ENCODE measurements around the gene COMMD1.
"Not testable (repeated sequence)": the region's sequence is repeated elsewhere in the genome, so short reads cannot be mapped to it uniquely, and the experiment has no call there.

The COMMD1 gene

DNA sequence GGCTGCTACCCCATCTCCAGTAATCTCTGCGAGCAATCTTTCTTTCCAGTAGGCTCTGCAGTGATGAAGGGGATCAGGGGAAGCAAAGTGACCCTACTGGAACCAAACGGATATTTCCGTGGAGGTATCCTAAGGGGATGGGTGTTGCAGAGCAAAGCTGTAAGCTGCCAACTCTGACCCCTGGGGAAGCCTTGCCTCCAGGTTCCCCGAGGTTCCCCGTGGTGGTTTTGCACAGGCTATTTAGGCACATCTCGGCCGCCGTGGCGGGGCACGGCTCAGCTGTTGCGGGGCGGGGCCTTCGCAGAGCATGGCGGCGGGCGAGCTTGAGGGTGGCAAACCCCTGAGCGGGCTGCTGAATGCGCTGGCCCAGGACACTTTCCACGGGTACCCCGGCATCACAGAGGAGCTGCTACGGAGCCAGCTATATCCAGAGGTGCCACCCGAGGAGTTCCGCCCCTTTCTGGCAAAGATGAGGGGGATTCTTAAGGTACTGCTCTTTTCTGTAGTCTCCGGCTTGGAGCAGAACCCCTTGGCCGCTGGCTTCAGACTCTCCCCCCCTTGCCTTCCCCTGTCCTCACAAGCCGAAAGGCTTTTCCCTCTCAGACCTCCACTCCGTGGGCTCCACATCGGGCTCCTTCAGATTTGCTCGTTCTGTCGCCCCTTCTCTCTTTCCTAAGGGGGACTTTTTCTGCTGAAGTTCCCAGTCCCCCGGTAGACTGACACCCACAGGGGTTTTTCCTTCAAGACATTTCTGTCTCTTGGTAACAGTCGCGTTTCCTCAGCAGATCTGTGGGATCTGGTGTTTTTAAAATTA, at the start of gene COMMD1:
TSS of gene COMMD1 (plus strand) at position 303 of the 814 bp plus-strand sequence. CDS start at position 308, 5 bp downstream.
- peak; percentile 90 for DNase-seq

DNA sequence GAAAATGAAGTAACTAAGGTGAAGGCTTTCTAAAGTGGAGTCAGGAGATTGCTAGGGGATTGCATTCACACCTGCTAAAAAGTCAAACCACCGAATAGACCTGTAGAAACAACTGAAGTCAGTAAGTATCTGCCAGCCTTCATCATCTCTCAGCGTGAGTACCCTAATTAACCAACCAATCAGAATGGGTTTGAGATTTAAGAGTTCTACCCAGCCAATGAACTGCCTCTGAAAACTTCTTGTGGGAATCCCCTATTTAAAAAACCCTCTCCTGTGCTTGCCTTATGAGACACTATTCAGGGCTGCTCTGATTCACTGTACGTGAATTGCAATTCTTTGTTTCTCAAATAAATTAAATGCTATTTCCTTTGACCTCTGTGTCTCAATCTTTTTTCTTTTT, 48.2 kb upstream of the COMMD1 start:
- peak; percentile 24 for DNase-seq

DNA sequence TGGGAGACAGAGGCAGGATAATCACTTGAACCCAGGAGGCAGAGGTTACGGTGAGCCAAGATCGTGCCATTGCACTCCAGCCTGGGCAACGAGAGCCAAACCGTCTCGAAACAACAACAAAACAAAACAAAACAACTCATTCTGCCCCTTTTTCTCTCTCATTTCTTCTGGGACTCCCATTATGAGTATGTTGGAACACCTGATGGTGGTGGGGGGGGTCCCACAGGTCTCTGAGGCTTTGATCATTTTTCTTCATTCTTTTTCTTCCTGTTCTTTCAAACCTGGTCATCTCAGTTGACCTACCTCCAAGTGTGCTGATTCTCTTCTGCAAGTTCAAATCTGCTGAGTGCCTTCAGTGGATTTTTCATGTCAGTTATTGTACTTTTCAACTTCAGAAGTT, 43.4 kb upstream of the COMMD1 start:
- DNase-seq = no peak

DNA sequence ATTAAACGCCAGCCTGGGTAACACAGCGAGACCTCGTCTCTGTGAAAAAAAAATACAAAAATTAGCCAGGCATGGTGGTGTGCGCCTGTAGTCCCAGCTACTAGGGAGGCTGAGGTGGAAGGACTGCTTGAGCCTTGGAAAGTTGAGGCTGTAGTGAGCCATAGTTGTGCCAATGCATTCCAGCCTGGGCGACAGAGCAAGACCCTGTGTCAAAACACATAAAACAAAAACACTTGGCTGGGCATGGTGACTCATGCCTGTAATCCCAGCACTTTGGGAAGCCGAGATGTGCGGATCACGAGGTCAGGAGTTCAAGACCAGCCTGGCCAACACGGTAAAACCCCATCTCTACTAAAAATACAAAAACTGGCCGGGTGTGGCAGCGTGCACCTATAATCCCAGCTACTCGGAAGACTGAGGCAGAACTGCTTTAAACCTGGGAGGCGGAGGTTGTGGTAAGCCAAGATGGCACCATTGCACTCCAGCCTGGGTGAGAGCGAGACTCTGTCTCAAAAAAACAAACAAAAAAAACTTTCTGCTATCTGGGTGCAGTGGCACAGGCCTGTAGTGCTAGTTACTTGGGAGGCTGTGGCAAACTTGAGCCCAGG, 38.9 kb upstream of the COMMD1 start:
- DNase-seq = not testable (repeated sequence)

DNA sequence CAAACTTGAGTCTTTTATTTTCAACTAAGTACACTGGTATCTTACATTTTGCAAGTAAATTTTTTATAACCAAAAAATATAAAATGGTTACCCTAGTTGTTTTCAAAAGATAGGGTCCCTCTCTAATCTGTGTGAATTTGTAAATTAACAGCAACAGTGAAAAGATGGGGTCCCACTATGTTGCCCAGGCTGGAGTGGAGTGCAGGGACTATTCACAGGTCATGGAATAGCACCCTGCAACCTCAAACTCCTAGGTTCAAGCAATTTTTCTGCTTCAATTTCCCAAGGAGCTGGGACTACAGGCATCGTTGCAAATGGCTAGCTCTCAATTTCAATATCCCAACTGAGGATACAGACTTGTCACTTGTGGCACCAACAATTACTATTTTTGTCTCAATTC, 29.1 kb upstream of the COMMD1 start:
- DNase-seq = no peak

DNA sequence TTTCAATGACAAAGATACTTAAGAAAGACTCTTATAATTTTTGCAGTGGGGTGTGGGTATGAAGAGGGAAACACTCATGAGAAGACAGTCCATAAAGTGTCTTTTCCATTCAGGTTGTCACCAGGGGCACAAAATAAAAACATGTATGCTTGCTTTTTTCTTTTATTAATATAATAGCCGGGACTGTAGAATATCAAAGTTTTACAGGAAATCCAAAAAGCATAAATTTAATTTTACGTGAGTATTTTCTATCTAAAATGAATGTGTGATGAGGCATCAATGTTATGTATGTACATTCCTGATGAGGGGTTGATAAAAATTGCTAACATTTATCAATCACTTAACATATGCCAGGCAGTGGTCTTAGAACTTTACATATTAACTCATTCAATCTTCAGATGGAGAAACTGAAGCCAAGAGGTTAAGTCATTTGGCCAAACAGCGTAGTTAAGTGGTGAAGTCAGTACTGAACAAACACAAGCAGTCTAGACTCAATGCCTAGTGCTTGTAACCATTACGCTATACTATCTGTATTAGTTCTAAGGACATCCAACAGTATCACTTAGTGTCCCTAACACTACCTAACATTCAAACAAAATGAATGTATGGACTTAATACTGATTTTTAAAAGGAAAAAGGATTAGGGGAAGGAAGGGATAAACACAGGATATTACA, 27.8 kb upstream of the COMMD1 start:
- no peak for DNase-seq

DNA sequence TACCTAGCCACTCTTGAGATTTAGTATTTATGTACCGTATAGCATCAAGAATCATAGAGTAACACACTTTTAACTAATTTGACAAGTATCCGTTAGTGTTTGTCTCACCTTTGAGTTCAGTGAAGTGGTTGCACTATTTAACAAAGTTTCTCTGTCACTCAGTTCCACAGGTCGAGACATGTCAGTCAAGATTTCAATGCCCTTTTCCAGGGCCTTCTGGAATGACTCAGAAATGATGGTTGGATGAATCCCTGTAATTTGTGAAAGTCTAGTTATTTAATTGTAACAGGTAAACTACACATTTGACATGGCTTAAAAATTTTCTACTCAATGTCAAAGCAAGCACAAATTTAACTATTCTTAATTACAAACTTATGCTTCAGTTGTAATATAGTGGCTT, 26.7 kb upstream of the COMMD1 start:
- no peak for DNase-seq

DNA sequence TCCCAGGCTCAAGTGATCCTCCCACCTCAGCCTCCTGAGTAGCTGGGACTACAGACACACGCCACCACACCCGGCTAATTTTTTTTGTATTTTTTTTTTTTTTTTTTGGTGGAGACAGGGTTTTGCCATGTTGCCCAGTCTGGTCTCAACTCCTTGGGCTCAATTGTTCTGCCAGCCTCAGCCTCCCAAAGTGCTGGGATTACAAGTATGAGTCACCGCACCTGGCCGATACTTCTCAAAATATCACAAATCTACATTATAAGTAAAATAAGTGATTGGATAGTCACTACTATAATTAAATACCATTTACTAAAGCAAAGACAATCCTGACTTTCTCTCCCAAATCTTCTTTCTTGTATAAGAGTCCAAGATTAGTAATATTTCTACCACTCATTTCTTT, 26.1 kb upstream of the COMMD1 start:
- DNase-seq = not testable (repeated sequence)

DNA sequence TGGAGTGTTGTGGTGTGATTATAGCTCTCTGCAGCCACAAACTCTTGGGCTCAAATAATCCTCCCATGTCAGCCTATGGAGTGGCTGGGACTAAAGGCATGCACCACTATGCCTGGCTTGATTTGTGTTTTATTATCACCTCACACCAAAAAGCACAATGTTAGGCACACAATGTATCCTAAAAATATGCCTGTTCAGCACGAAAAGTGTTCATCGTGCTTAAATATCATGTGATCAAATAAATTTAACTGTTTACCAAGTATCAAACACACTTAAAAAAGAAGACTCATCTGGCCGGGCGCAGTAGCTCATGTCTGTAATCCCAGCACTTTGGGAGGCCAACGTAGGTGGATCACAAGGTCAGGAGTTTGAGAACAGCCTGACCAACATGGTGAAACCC, 22.6 kb upstream of the COMMD1 start:
- no peak for DNase-seq

DNA sequence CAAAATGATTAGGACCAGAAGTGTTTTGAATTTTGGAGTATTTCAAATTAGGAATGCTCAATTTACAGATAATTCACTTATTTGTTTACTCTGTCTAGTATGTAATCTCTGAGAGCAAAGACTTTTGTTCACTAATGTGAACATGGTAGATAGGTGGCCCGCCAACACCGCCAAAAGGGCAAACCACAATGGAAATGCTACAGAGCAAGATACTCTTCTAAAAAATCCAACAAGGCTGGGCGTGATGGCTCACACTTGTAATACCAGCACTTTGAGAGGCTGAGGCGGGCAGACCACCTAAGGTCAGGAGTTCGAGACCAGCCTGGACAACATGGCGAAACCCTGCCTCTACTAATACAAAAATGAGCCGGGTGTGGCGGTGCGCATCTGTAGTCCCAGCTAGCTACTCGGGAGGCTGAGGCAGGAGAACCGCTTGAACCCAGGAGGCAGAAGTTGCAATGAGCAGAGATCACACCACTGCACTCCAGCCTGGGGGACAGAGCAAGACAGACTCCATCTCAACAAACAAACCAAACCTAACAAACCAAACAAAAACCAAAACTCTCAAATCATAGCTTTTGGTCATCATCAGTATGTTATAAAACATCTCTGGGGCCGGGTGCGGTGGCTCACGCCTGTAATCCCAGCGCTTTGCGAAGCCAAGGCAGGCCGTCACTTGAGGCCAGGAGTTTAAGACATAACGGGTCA, 19.4 kb upstream of the COMMD1 start:
- no peak for DNase-seq

DNA sequence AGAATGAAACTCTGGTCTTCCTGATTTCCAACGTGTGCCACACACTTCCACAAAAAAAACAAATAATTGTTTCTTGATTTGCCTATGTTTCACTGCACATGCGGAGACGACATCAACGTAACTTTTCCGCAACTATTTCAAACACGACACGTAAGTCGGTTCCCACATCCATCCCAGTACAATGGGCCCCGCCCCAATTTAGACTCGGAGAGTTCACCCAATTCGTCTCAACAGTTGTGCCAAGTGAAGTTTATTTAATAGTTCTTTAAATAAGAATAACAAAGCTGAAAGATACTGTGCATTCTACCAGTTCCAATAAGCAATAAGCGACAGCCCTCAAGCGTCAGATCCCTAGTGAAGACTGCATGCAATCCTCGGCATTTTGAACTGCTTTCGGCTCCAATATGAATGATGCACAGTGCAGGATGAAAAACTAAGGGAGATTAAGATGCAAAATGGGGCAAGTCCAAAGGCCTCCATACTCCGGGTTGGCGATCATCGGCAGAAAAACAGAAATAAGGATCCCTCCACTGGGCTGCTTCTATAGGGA, 17.7 kb upstream of the COMMD1 start:
- DNase-seq = peak; percentile 41

DNA sequence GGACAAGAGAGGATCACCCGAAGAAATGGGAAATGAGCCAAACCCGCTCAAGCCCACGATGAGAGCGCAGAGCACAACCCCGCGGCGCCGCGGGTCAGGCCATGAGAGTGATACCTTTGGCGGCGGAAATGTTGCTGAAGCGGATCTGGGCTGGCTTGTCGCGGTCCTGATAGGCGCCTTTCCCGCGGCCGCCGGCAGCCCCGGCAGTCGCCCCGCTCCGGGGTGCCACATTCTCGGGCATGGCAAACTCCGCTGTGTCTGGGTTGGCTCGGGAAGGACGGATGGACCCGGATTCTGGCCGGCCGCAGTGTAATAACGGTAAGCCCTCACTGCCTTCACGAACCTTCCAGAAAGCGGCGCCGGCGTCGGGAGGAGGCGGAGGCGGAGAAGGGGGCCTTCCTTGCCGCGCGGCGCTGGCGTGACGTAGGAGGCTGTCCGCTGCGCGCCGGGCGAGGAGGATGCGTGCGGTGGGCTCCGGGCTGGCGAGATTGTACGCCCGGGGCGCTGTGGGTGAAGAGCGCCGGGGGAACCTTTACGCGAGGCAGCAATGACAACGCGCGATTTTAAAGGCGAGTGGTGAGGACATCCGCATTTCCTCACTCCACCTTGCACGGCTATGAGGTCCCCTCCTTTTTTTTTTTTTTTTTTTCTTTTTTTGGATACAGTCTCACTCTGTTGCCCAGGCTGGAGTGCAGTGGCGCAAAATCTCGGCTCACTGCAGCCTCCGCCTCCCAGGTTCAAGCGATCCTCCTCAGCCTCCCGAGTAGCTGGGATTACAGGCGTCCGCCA, 17.0 kb upstream of the COMMD1 start, which contains the start of gene CCT4:
TSS of gene CCT4 (minus strand) at position 390 of the 789 bp plus-strand sequence. CDS start at position 241, 149 bp downstream.
- peak; percentile 91 for DNase-seq

DNA sequence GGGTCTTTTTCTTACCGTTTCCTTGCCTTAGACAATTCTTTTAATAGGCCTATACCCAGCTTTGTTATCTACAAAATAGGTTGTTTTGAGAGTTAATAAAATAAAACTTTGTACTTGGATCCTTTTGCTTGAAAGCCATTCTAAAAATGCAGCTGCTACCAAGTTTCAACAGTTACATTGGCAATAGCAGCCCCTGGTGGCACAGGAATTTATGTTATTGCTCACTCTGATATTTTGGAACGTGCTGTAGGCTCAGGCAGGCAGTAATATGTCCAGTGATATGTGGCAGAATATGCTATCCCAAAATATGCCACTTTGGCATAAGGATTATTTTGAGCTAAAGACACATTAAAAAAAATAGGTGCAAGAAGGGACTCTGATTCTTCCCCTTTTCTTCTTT, 6.7 kb upstream of the COMMD1 start:
- DNase-seq = no peak

DNA sequence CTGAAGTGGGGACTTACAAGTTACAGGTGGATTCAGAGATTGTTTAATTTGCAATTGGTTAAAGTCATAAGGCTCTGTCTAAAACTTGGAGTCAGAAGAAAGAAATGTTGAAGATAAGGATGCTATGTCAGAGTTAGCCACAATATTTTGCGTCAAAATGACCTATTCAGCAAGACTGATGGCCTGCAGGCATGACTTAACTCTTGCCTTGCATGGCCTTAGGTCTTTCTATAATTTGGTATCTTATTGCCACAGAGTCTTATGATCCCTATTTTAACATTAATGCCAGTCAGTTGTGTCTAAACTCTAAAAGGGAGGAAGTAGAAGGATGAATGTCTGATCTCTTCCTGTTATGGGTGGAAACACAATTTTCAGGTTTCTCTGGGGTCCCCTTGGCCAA, 5.2 kb upstream of the COMMD1 start:
- no peak for DNase-seq

DNA sequence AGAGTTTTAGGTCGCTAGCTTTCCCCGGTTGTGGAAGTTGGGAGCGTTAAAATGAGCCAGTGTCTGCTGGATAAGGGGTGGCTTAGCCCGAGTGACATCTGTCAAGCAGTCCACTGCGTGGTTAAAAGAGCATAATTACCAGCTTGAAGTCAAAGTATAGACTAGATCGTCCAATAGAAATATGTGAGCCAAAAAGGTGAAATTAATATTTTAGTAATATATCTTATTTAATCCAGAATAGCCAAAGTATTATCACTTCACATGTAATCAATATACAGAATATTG, 654 bp downstream of the COMMD1 start:
- DNase-seq = no peak

DNA sequence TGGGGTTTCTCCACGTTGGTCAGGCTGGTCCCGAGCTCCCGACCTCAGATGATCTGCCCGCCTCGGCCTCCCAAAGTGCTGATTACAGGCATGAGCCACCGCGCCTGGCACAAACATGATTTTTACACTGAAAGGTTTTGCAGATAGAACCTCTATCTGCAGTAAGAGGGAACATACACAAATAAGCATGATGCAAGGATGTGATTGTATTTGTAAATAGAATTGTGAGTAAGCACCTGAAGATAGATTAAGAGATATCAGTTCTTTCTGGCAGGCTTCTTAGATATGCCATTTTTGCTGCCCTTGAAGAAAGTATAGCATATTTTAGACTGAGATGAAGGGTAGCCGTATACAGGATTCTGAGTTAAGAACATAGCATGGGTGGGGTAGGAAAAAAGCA, 3.6 kb downstream of the COMMD1 start:
- DNase-seq = no peak

DNA sequence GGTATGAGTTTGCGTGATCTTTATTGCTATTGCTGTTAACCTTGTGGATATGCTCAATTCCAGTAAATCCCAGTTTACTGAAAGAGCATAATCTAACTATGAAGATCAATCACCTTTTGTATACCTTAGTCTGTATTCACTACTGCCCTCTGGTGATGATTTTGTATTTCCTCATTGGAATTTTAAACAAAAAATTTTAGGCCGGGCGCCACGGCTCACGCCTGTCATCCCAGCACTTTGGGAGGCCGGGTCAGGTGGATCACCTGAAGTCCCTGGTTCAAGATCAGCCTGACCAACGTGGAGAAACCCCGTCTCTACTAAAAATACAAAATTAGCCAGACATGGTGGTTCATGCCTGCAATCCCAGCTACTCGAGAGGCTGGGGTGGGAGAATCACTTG, 5.1 kb downstream of the COMMD1 start:
- DNase-seq = no peak

DNA sequence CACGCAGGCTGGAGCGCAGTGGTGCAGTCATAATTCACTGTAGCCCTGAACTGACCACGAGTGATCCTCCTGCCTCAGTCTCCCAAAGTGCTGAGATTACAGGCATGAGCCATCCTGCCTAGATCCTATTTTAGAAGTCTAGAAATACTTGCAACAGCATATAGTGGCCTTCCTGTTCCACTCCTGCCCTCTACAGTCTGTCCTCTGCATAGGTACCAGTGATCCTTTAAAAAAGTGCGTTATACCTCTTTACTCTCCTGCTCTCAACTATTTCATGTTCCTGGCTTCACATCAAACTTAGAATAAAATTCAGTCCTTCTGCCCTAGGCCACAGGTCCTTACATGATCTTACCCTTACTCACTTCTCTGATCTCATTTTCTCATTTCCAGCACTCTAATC, 6.0 kb downstream of the COMMD1 start:
- DNase-seq = no peak

DNA sequence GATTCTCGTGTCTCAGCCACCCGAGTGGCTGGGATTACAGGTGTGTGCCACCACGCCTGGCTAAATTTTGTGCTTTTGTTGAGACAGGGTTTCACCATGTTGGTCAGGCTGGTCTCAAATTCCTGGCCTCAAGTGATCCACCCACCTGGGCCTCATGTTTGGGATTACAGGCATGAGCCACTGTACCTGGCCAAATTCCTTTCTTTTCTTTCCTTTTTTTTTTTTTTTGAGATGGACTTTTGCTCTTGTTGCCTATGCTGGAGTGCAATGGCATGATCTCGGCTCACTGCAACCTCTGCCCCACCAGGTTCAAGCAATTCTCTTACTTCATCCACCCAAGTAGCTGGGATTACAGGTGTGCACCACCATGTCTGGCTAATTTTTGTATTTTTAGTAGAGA, 9.3 kb downstream of the COMMD1 start:
- not testable (repeated sequence) for DNase-seq

DNA sequence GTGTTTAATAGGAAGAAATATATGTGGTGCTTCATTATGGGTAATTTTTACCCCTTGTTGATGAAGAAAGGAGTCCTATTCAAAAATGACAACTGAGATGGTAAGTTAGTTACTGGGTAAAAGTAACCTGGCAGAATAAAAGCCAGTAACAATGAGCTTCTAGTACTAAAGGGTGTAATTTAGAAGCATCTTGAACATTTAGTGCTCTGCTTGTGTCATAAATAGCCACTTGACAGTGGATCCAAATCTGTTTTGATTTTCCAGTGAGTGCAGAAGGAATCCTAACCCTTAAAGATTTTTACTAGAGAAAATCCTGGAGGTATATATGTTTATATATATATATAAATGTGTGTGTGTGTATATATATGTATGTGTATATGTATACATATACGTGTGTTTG, 15.1 kb downstream of the COMMD1 start:
- no peak for DNase-seq

DNA sequence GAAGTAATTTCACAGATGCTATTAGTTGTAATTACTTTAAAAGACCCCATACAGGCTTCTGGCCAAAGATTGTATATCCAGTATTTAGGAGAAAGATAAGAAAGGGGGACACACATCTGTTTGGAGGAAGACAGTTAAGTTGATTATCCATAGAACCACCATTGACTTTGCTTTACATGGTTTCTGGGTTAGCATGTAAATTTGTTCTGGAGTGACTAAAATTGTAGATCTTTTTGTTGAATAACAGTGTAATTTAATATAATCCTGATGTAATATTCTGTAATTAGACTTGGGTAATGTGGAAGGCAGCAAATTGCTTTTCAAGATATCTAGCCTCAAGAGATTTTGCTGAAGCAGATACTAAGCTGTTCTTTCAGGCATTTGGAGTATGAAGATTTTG, 17.2 kb downstream of the COMMD1 start:
- DNase-seq = no peak

DNA sequence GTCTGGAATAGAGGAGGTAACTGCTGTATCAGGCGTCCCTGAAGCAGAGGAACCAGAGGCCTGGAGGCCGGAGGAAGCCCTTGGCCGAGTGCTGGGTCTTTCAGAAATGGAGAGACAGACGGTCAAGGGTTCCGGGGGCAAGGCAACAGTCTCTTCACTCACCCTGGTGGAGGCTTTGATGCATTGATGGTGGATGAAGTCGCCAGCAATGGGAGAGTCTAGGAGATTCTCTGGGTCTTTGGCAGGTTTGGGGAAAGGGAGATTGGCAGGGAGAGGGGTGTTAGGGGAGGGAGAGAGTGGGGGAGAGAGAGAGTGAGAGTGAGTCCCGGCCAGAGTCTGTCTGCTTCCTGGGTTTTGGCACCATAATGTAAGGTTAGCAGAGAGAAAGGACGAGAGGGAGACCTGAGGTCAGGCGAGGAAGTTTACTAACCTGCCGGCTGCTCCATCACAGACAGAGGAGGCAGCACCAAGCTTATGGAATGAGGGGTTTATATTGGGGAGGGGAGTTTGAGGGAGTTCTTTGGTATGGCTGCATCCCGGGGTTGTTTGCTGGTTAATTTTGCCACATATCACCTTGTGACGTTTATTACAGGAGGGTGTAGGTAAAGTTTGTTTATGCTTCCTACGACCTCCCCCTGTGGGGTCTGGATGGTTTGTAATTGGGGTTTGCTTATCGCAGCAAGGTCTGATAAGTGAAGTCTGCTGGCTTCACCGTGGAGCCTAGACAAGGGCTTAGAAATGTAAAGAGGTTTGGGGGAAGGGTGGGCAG, 19.6 kb downstream of the COMMD1 start:
- no peak for DNase-seq
